NOMO-1 treated with dmso at 0.1 percent for 144 hours (cell line): ENCODE measurements around the gene SCFD2.
"Not testable (repeated sequence)": the region's sequence is repeated elsewhere in the genome, so short reads cannot be mapped to it uniquely, and the experiment has no call there.

Source experiments
- DNase-seq: peaks from one replicate; lab custom pipeline; 2025; ENCODE audit not compliant: unreplicated experiment; lab: John Stamatoyannopoulos, UW

The SCFD2 gene

GRCh38 chr4:52995360-52996030, 370.4 kb downstream of the SCFD2 start:
- DNase-seq: no peak

GRCh38 chr4:52994567-52994966, 371.3 kb downstream of the SCFD2 start:
- no peak for DNase-seq

GRCh38 chr4:52993771-52994170, 372.1 kb downstream of the SCFD2 start:
- no peak for DNase-seq

GRCh38 chr4:52992551-52992950, 373.3 kb downstream of the SCFD2 start:
- DNase-seq: not testable (repeated sequence)

GRCh38 chr4:52991472-52991871, 374.4 kb downstream of the SCFD2 start:
- no peak for DNase-seq

- DNase-seq: no peak
These were observed 375.2 kb downstream of the SCFD2 start for GRCh38 chr4:52990706-52991105.

GRCh38 chr4:52989865-52990264, 376.0 kb downstream of the SCFD2 start:
- DNase-seq: no peak

- no peak for DNase-seq
These were observed 378.3 kb downstream of the SCFD2 start for GRCh38 chr4:52987392-52988056.

GRCh38 chr4:52984462-52984881, 381.4 kb downstream of the SCFD2 start:
- DNase-seq: no peak

- no peak for DNase-seq
These were observed 382.1 kb downstream of the SCFD2 start for GRCh38 chr4:52983563-52984303.

GRCh38 chr4:52982946-52983340, 382.9 kb downstream of the SCFD2 start:
- no peak for DNase-seq

- no peak for DNase-seq
These were observed 383.5 kb downstream of the SCFD2 start for GRCh38 chr4:52982255-52982945.

GRCh38 chr4:52979821-52980590, 385.9 kb downstream of the SCFD2 start:
- no peak for DNase-seq

- DNase-seq: no peak
These were observed 386.8 kb downstream of the SCFD2 start for GRCh38 chr4:52979020-52979419.

- no peak for DNase-seq
These were observed 388.6 kb downstream of the SCFD2 start for GRCh38 chr4:52977252-52977651.

GRCh38 chr4:52976523-52977230, 389.2 kb downstream of the SCFD2 start:
- no peak for DNase-seq

GRCh38 chr4:52968691-52969090, 397.2 kb downstream of the SCFD2 start:
- no peak for DNase-seq

GRCh38 chr4:52968241-52968640, 397.6 kb downstream of the SCFD2 start:
- no peak for DNase-seq

GRCh38 chr4:52966781-52967180, 399.1 kb downstream of the SCFD2 start:
- no peak for DNase-seq

GRCh38 chr4:52966172-52966571, 399.7 kb downstream of the SCFD2 start:
- no peak for DNase-seq
